ENCODE data around the gene NECAB2.

GRCh38 chr16:84047626-84048025 is 79.6 kb downstream of the NECAB2 start:
- no peak for TF ChIP-seq CTCF (optimal IDR thresholded peaks at IDR 0.05 in 1 of 3, IDR thresholded peaks at IDR 0.05 in 1 of 3, conservative IDR thresholded peaks at IDR 0.05 in 1 of 3; ENCODE audit: extremely low read depth in 1 of 3, insufficient read depth in 2 of 3, low read length in 3 of 3)
- TF ChIP-seq EZH2 (IDR thresholded peaks at IDR 0.05; ENCODE audit: low read length) = no peak

Data from keratinocyte (primary cell).